HepG2 (cell line): ENCODE data around the gene TANGO6. TPM values are rescaled to one million over a fixed set of nuclear protein-coding genes. Genes with fewer than 3 reads are reported as not detected.

Source experiments
- GFI1 ChIP-seq: sonication (generic); formaldehyde crosslinking; IDR thresholded peaks from 2 replicates; pipeline ENCODE4 v1.5.0; 2020; ENCODE audit warnings: missing genetic modification reagents, mild to moderate bottlenecking, borderline replicate concordance
- GPN1 ChIP-seq: sonication (generic); formaldehyde crosslinking; IDR thresholded peaks from 2 replicates; pipeline ENCODE4 v1.5.1; 2020; ENCODE audit warnings: missing genetic modification reagents, borderline replicate concordance
- KDM5B ChIP-seq: sonication (generic); formaldehyde crosslinking; IDR thresholded peaks from 2 replicates; pipeline ENCODE4 v1.4.0; 2020; ENCODE audit warnings: missing genetic modification reagents, mild to moderate bottlenecking, borderline replicate concordance
- KLF11 ChIP-seq: IDR thresholded peaks from 2 replicates; pipeline ENCODE4 v1.6.1; 2016; ENCODE audit warnings: missing compliant biosample characterization
- MAZ ChIP-seq, 2 experiments: sonication (generic) in 1 of 2; formaldehyde crosslinking in 1 of 2; IDR thresholded peaks; 2 replicates each; pipeline versions ENCODE4 v1.5.0 to v1.6.1; 2012 to 2020; ENCODE audit warnings: low read depth in 2 of 2, mild to moderate bottlenecking in 2 of 2, borderline replicate concordance in 1 of 2, improper control_type of control experiment in 1 of 2, low read length in 1 of 2, missing genetic modification reagents in 1 of 2, moderate library complexity in 1 of 2
- NONO ChIP-seq, 2 experiments: fragments of 450-650 bp in 1 of 2; sonication (generic) in 1 of 2; formaldehyde crosslinking in 1 of 2; IDR thresholded peaks in 1 of 2; conservative IDR thresholded peaks in 1 of 2; 2 replicates each; pipeline versions ENCODE4 v1.6.1 to v1.8.0; 2017 to 2022; ENCODE audit warnings: mild to moderate bottlenecking in 1 of 2, missing genetic modification reagents in 1 of 2, moderate library complexity in 1 of 2
- NR2F6 ChIP-seq, 2 experiments: IDR thresholded peaks; 2 replicates each; pipeline ENCODE4 v1.6.1; 2016; ENCODE audit warnings: antibody characterized with exemption in 1 of 2, mild to moderate bottlenecking in 1 of 2
- PTBP1 ChIP-seq: fragments of 200-400 bp; formaldehyde crosslinking; IDR thresholded peaks from 2 replicates; pipeline ENCODE4 v1.6.1; 2018; ENCODE audit warnings: low read length, low read depth; ENCODE audit not compliant: poor library complexity, severe bottlenecking
- RARA ChIP-seq: IDR thresholded peaks from 2 replicates; pipeline ENCODE4 v1.6.1; 2016; ENCODE audit warnings: missing genetic modification reagents, missing compliant biosample characterization
- SMAD1 ChIP-seq: sonication (generic); formaldehyde crosslinking; IDR thresholded peaks from 2 replicates; pipeline ENCODE4 v1.4.0; 2020; ENCODE audit warnings: missing genetic modification reagents, low read depth, mild to moderate bottlenecking, borderline replicate concordance
- SOX5 ChIP-seq: IDR thresholded peaks from 2 replicates; pipeline ENCODE4 v1.6.1; 2016; ENCODE audit warnings: borderline replicate concordance
- ZBTB7A ChIP-seq: sonication (generic); formaldehyde crosslinking; IDR thresholded peaks from 2 replicates; pipeline ENCODE4 v1.8.0; 2022; ENCODE audit warnings: mild to moderate bottlenecking, missing genetic modification reagents
- ZFP82 ChIP-seq: sonication (generic); formaldehyde crosslinking; IDR thresholded peaks from 2 replicates; pipeline ENCODE4 v1.5.1; 2020; ENCODE audit warnings: mild to moderate bottlenecking, missing genetic modification reagents, borderline replicate concordance
- ZNF350 ChIP-seq: sonication (generic); formaldehyde crosslinking; IDR thresholded peaks from 2 replicates; pipeline ENCODE4 v1.4.0; 2020; ENCODE audit warnings: mild to moderate bottlenecking, low read depth, missing genetic modification reagents, borderline replicate concordance
- ZNF552 ChIP-seq: sonication (generic); formaldehyde crosslinking; IDR thresholded peaks from 2 replicates; pipeline ENCODE4 v1.9.0; 2022; ENCODE audit warnings: missing genetic modification reagents, mild to moderate bottlenecking, borderline replicate concordance
- ZNF709 ChIP-seq: sonication (generic); formaldehyde crosslinking; IDR thresholded peaks from 2 replicates; pipeline ENCODE4 v1.5.0; 2020; ENCODE audit warnings: mild to moderate bottlenecking, missing genetic modification reagents
- ZNF724P ChIP-seq: sonication (generic); formaldehyde crosslinking; IDR thresholded peaks from 2 replicates; pipeline ENCODE4 v1.8.0; 2022; ENCODE audit warnings: missing genetic modification reagents, borderline replicate concordance
- ZNF746 ChIP-seq: sonication (generic); formaldehyde crosslinking; IDR thresholded peaks from 2 replicates; pipeline ENCODE4 v1.8.0; 2022; ENCODE audit warnings: mild to moderate bottlenecking, missing genetic modification reagents
- ZNF747 ChIP-seq: sonication (generic); formaldehyde crosslinking; IDR thresholded peaks from 2 replicates; pipeline ENCODE4 v1.8.1; 2023; ENCODE audit warnings: missing genetic modification reagents, mild to moderate bottlenecking, borderline replicate concordance
- ZNF775 ChIP-seq: sonication (generic); formaldehyde crosslinking; IDR thresholded peaks from 2 replicates; pipeline ENCODE4 v1.4.0; 2020; ENCODE audit warnings: missing genetic modification reagents, mild to moderate bottlenecking, moderate library complexity, borderline replicate concordance
- ZNF891 ChIP-seq: sonication (generic); formaldehyde crosslinking; IDR thresholded peaks from 2 replicates; pipeline ENCODE4 v1.5.0; 2020; ENCODE audit warnings: mild to moderate bottlenecking, missing genetic modification reagents
- ZSCAN31 ChIP-seq: sonication (generic); formaldehyde crosslinking; IDR thresholded peaks from 2 replicates; pipeline ENCODE4 v1.5.0; 2020; ENCODE audit warnings: low read depth, mild to moderate bottlenecking, missing genetic modification reagents
- polyA plus RNA-seq, 8 experiments: library from polyadenylated mRNA; depleted of rRNA in 3 of 8; stranded (reverse) in 7 of 8; unstranded in 1 of 8; fragments of >200 nt; fragmentation: Illumina TruSeq in 4 of 8; extraction: Trizol in 4 of 8; gene quantifications; 2 replicates each; pipeline versions ENCODE4 v1.2.1 to v1.2.3, GENCODE V29; 2011 to 2016; ENCODE audit warnings: low read depth in 4 of 8, missing spikeins in 1 of 8, mixed read lengths in 1 of 8; ENCODE audit not compliant: insufficient read depth in 1 of 8
- total RNA-seq, 5 experiments: library from RNA; depleted of rRNA; stranded (reverse); fragments of >200 nt; fragmentation: Illumina TruSeq; extraction: Trizol; gene quantifications; 2 replicates each; pipeline ENCODE4 v1.2.3, GENCODE V29; 2016; ENCODE audit warnings: low read depth in 1 of 5
- TF ChIP-seq, protein P1 (sequence below): sonication (generic); formaldehyde crosslinking; conservative IDR thresholded peaks from 2 replicates; pipeline ENCODE4 v1.8.0; 2022; ENCODE audit warnings: mild to moderate bottlenecking, moderate library complexity, missing genetic modification reagents
- TF ChIP-seq, protein P2 (sequence below): IDR thresholded peaks from 2 replicates; pipeline ENCODE4 v1.6.1; 2016; ENCODE audit warnings: low read depth, borderline replicate concordance

Gene TANGO6
- total and polyA plus RNA-seq, 2 of the 13 experiments (the other 11 are each of a cell fraction or from before 2014, with no cell fraction given), result 7.2 to 13.3 TPM

DNA sequence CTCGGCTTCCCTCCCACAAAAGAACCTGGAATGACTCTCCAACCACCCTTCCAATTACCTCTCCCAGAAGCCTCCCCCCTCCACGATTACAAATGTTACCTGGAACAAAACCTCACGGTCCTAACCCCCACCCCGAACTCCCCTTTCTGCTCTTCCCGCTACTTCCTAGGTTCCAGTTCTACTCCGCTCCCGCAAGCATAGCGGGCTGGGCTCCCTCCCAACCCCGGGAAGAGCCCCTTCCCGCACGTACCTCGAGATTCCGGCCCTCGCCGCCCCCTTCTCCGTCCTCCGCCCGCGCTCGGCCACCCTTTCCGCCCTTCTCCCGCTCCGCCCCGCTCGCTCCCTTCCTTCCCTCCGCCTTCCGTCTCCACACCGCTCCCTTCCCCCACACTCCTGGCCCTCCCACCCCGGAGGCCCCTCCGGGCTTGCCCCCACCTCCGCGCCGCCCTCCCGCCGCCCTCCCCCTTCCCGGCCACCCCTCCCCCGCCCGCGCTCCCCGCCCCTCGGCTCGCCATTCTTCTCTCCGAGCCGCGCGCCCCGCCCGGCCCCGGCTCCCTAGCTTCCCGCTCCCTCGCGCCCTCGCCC lies 288.6 kb downstream of the TANGO6 start (continued):
- TF ChIP-seq ZNF746 (CRISPR knock-in tag) (peak; percentile 98), NR2F6 (IDR thresholded peaks at IDR 0.05) (no peak), NR2F6 (CRISPR knock-in tag; IDR thresholded peaks at IDR 0.05) (peak; percentile 47; the same call in 1 of the 2 replicates), GPN1 (CRISPR knock-in tag) (no peak), ZNF775 (CRISPR knock-in tag) (0 out of 2 replicates have a peak, but pooled peaks have one; percentile 14), KDM5B (CRISPR knock-in tag) (no peak; the same call in 1 of the 2 replicates), GFI1 (peak; percentile 45; the same call in 1 of the 2 replicates), SOX5 (CRISPR knock-in tag) (peak; percentile 23; the same call in 1 of the 2 replicates), ZNF891 (0 out of 2 replicates have a peak, but pooled peaks have one; percentile 52), ZBTB7A (CRISPR knock-in tag) (no peak), ZNF724P (CRISPR knock-in tag) (no peak), ZNF552 (CRISPR knock-in tag) (0 out of 2 replicates have a peak, but pooled peaks have one; percentile 33), PTBP1 (peak; percentile 15), KLF11 (CRISPR knock-in tag) (0 out of 2 replicates have a peak, but pooled peaks have one; percentile 20), SMAD1 (CRISPR knock-in tag) (no peak), RARA (CRISPR knock-in tag) (peak; percentile 52), ZNF709 (CRISPR knock-in tag) (0 out of 2 replicates have a peak, but pooled peaks have one; percentile 11), ZNF350 (CRISPR knock-in tag) (0 out of 2 replicates have a peak, but pooled peaks have one; percentile 18), MAZ (IDR thresholded peaks at IDR 0.05; ENCODE audit: borderline replicate concordance, low read depth, low read length) (peak; percentile 91), MAZ (CRISPR knock-in tag; IDR thresholded peaks at IDR 0.05; ENCODE audit: low read depth) (no peak), ZFP82 (CRISPR knock-in tag) (no peak; the same call in 1 of the 2 replicates), ZSCAN31 (CRISPR knock-in tag) (no peak), NONO (IDR thresholded peaks at IDR 0.05) (no peak), NONO (CRISPR knock-in tag; conservative IDR thresholded peaks at IDR 0.05) (0 out of 2 replicates have a peak, but pooled peaks have one; percentile 43), ZNF747 (CRISPR knock-in tag) (0 out of 2 replicates have a peak, but pooled peaks have one; percentile 13)
- TF ChIP-seq, protein P1, sequence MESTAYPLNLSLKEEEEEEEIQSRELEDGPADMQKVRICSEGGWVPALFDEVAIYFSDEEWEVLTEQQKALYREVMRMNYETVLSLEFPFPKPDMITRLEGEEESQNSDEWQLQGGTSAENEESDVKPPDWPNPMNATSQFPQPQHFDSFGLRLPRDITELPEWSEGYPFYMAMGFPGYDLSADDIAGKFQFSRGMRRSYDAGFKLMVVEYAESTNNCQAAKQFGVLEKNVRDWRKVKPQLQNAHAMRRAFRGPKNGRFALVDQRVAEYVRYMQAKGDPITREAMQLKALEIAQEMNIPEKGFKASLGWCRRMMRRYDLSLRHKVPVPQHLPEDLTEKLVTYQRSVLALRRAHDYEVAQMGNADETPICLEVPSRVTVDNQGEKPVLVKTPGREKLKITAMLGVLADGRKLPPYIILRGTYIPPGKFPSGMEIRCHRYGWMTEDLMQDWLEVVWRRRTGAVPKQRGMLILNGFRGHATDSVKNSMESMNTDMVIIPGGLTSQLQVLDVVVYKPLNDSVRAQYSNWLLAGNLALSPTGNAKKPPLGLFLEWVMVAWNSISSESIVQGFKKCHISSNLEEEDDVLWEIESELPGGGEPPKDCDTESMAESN (CRISPR knock-in tag), result 0 out of 2 replicates have a peak, but pooled peaks have one; percentile 3
- TF ChIP-seq, protein P2, sequence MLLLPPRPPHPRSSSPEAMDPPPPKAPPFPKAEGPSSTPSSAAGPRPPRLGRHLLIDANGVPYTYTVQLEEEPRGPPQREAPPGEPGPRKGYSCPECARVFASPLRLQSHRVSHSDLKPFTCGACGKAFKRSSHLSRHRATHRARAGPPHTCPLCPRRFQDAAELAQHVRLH (CRISPR knock-in tag), result 0 out of 2 replicates have a peak, but pooled peaks have one; percentile 14
